ENCODE measurements around the gene GCLM.

Gene GCLM

GRCh38 chr1:93844262-93845045 lies 64.8 kb downstream of the GCLM start:
- H3K4me3 Mint-ChIP-seq, result peak overlapping the region; percentile 36
- no peaks in the 10 kb centered on the region for H3K36me3 Mint-ChIP-seq
- no peaks in the 10 kb centered on the region for H3K9me3 Mint-ChIP-seq
- no peaks in the 10 kb centered on the region for H3K27me3 Mint-ChIP-seq
- H3K4me1 Mint-ChIP-seq, result peaks cover 29% of the 10 kb centered on the region
- peak overlapping the region; percentile 1 for H3K27ac Mint-ChIP-seq

- Mint-ChIP-seq H3K36me3 (no peaks in the 10 kb centered on the region), H3K4me3 (no peak overlapping the region), H3K4me1 (peaks cover 25% of the 10 kb centered on the region), H3K9me3 (no peaks in the 10 kb centered on the region), H3K27ac (no peak overlapping the region), H3K27me3 (no peaks in the 10 kb centered on the region)
These were observed 66.3 kb downstream of the GCLM start for GRCh38 chr1:93842750-93843500.

- H3K4me3 Mint-ChIP-seq, result no peak overlapping the region
- no peaks in the 10 kb centered on the region for H3K36me3 Mint-ChIP-seq
- H3K9me3 Mint-ChIP-seq, result no peaks in the 10 kb centered on the region
- H3K27ac Mint-ChIP-seq, result no peak overlapping the region
- H3K4me1 Mint-ChIP-seq, result peaks cover 18% of the 10 kb centered on the region
- H3K27me3 Mint-ChIP-seq, result no peaks in the 10 kb centered on the region
These were observed 67.5 kb downstream of the GCLM start for GRCh38 chr1:93841771-93842170.

- Mint-ChIP-seq H3K4me1 (peaks cover 18% of the 10 kb centered on the region), H3K27ac (no peak overlapping the region), H3K27me3 (no peaks in the 10 kb centered on the region), H3K4me3 (no peak overlapping the region), H3K36me3 (no peaks in the 10 kb centered on the region), H3K9me3 (no peaks in the 10 kb centered on the region)
These were observed 68.2 kb downstream of the GCLM start for GRCh38 chr1:93840956-93841482.

- no peak overlapping the region for H3K4me3 Mint-ChIP-seq
- H3K36me3 Mint-ChIP-seq, result peaks cover under 1% of the 10 kb centered on the region
- H3K27ac Mint-ChIP-seq, result no peak overlapping the region
- H3K27me3 Mint-ChIP-seq, result no peaks in the 10 kb centered on the region
- H3K9me3 Mint-ChIP-seq, result peaks cover under 1% of the 10 kb centered on the region
- peaks cover 7% of the 10 kb centered on the region for H3K4me1 Mint-ChIP-seq
These were observed 69.5 kb downstream of the GCLM start for GRCh38 chr1:93839753-93840152.

GRCh38 chr1:93839307-93839706 lies 69.9 kb downstream of the GCLM start:
- H3K9me3 Mint-ChIP-seq, result peaks cover 5% of the 10 kb centered on the region
- peaks cover 5% of the 10 kb centered on the region for H3K36me3 Mint-ChIP-seq
- no peak overlapping the region for H3K4me3 Mint-ChIP-seq
- no peaks in the 10 kb centered on the region for H3K27me3 Mint-ChIP-seq
- H3K4me1 Mint-ChIP-seq, result peaks cover 2% of the 10 kb centered on the region
- no peak overlapping the region for H3K27ac Mint-ChIP-seq

GRCh38 chr1:93837961-93838360 lies 71.3 kb downstream of the GCLM start:
- no peak overlapping the region for H3K4me3 Mint-ChIP-seq
- H3K36me3 Mint-ChIP-seq, result peaks cover 12% of the 10 kb centered on the region
- peaks cover 10% of the 10 kb centered on the region for H3K9me3 Mint-ChIP-seq
- no peaks in the 10 kb centered on the region for H3K4me1 Mint-ChIP-seq
- H3K27me3 Mint-ChIP-seq, result no peaks in the 10 kb centered on the region
- H3K27ac Mint-ChIP-seq, result no peak overlapping the region
